HepG2 (cell line): ENCODE measurements around the gene APOL4. TPM values are rescaled to one million over a fixed set of nuclear protein-coding genes. Genes with fewer than 3 reads are reported as not detected.

Source experiments
- ATAC-seq: fragments of 200-7000 bp; cut with Tn5 transposase; 3 replicates; pipeline ENCODE4 v1.9.1; 2020; ENCODE audit warnings: mild to moderate bottlenecking, moderate library complexity
- BruUV-seq: library from RNA; stranded (reverse); fragments of 400-500 nt; replicated peaks from 2 replicates; lab custom pipeline; 2021; lab: Mats Ljungman, UMichigan
- CTCF ChIA-PET: fragments of 300-600 bp; formaldehyde crosslinking; extraction: SDS; loops from one replicate; lab custom pipeline; 2021; ENCODE audit warnings: low total read pairs, inconsistent platforms, low intra/inter-chr PET ratio; lab: Yijun Ruan, JAX
- POLR2A ChIA-PET: fragments of 350-600 bp; sonication (Branson Sonifier 250); formaldehyde crosslinking; loops from one replicate; lab custom pipeline; 2020; ENCODE audit warnings: antibody characterized with exemption, inconsistent platforms; lab: Yijun Ruan, JAX
- DNase-seq: peaks from one replicate; pipeline ENCODE4 v3.0.0-alpha.2; 2015; ENCODE audit warnings: low spot score
- FAIRE-seq: peaks from 3 replicates; lab custom pipeline; 2011; peaks lifted over from hg19 to GRCh38; lab: Jason Lieb, UNC
- H2AFZ ChIP-seq: one replicate; pipeline ENCODE4 v1.6.1; 2011; ENCODE audit warnings: low read length, inconsistent platforms
- H3K27ac ChIP-seq: fragments of 300-600 bp; 3 replicates; pipeline ENCODE4 v1.8.0; 2011; ENCODE audit warnings: mixed run types, mild to moderate bottlenecking, mixed read lengths, low read length, inconsistent platforms; ENCODE audit not compliant: insufficient read depth; ENCODE audit errors: extremely low read length
- H3K27me3 ChIP-seq, 2 experiments: fragments of 200-600 bp in 1 of 2; 2 replicates in 1 of 2; 3 replicates in 1 of 2; pipeline versions ENCODE4 v1.6.0 to v1.8.0; 2011; ENCODE audit warnings: low read length in 2 of 2, mild to moderate bottlenecking in 2 of 2, moderate library complexity in 2 of 2, inconsistent platforms in 1 of 2; ENCODE audit not compliant: insufficient read depth in 2 of 2, control insufficient read depth in 1 of 2
- H3K36me3 ChIP-seq, 2 experiments: fragments of 200-600 bp in 1 of 2; replicated peaks in 1 of 2; 2 replicates in 1 of 2; 3 replicates in 1 of 2; pipeline versions ENCODE4 v1.5.1 to v1.8.0; 2011; ENCODE audit warnings: low read length in 2 of 2, inconsistent platforms in 1 of 2; ENCODE audit not compliant: insufficient read depth in 2 of 2, control insufficient read depth in 1 of 2
- H3K4me1 ChIP-seq: 2 replicates; pipeline ENCODE4 v1.5.1; 2012; ENCODE audit warnings: low read length, inconsistent platforms; ENCODE audit not compliant: insufficient read depth
- H3K4me2 ChIP-seq: 2 replicates; pipeline ENCODE4 v1.6.0; 2011; ENCODE audit warnings: low read depth, low read length, inconsistent platforms
- H3K4me3 ChIP-seq, 3 experiments: fragments of 200-600 bp in 1 of 3; sonication (generic), shearing (Covaris generic) in 1 of 3; replicated peaks in 1 of 3; 2 replicates each; pipeline ENCODE4 v1.5.1; 2011 to 2016; ENCODE audit warnings: low read length in 3 of 3, inconsistent platforms in 2 of 3, low read depth in 2 of 3, mild to moderate bottlenecking in 2 of 3, control low read depth in 1 of 3, mixed read lengths in 1 of 3; ENCODE audit not compliant: insufficient read depth in 1 of 3
- H3K79me2 ChIP-seq: one replicate; pipeline ENCODE4 v1.6.1; 2011; ENCODE audit warnings: low read length, inconsistent platforms; ENCODE audit not compliant: insufficient read depth
- H3K9ac ChIP-seq: 2 replicates; pipeline ENCODE4 v1.6.0; 2011; ENCODE audit warnings: mild to moderate bottlenecking, low read depth, low read length, inconsistent platforms; ENCODE audit not compliant: insufficient read depth
- H3K9me3 ChIP-seq: 2 replicates; pipeline ENCODE4 v1.5.1; 2012; ENCODE audit warnings: mild to moderate bottlenecking, low read length
- H4K20me1 ChIP-seq: 2 replicates; pipeline ENCODE4 v1.6.0; 2011; ENCODE audit warnings: inconsistent platforms, mild to moderate bottlenecking, low read length, moderate library complexity; ENCODE audit not compliant: insufficient read depth
- JARID2 ChIP-seq: sonication (generic); formaldehyde crosslinking; IDR thresholded peaks from 2 replicates; pipeline ENCODE4 v1.8.1; 2023; ENCODE audit warnings: missing genetic modification reagents, inconsistent platforms; ENCODE audit not compliant: insufficient replicate concordance
- KMT2B ChIP-seq: IDR thresholded peaks from 2 replicates; pipeline ENCODE4 v1.6.1; 2016; ENCODE audit warnings: missing genetic modification reagents, missing compliant biosample characterization
- ZNF451 ChIP-seq: sonication (generic); formaldehyde crosslinking; IDR thresholded peaks from 2 replicates; pipeline ENCODE4 v1.5.0; 2020; ENCODE audit warnings: mild to moderate bottlenecking, missing genetic modification reagents
- WGBS: methylation state at CpG from one replicate; pipeline ENCODE4 v1.1.6; 2017; ENCODE audit warnings: low lambda C conversion rate; 5-methylcytosine and 5-hydroxymethylcytosine counted together
- in situ Hi-C: cut with HindIII; loops from 2 replicates; pipeline ENCODE4 v1.10.0; 2017; ENCODE audit warnings: low pct_unique_long_range_greater_than_20kb; ENCODE audit not compliant: extremely low pct_ligation_motif_present
- intact Hi-C: fragments of 100-400 bp; cut with micrococcal nuclease; formaldehyde crosslinking; loops from one replicate; pipeline ENCODE4 v1.10.0; 2022; ENCODE audit not compliant: unreplicated experiment
- polyA plus RNA-seq, 8 experiments: library from polyadenylated mRNA; depleted of rRNA in 3 of 8; stranded (reverse) in 7 of 8; unstranded in 1 of 8; fragments of >200 nt; fragmentation: Illumina TruSeq in 4 of 8; extraction: Trizol in 4 of 8; gene quantifications; 2 replicates each; pipeline versions ENCODE4 v1.2.1 to v1.2.3, GENCODE V29; 2011 to 2016; ENCODE audit warnings: low read depth in 4 of 8, missing spikeins in 1 of 8, mixed read lengths in 1 of 8; ENCODE audit not compliant: insufficient read depth in 1 of 8
- total RNA-seq, 5 experiments: library from RNA; depleted of rRNA; stranded (reverse); fragments of >200 nt; fragmentation: Illumina TruSeq; extraction: Trizol; gene quantifications; 2 replicates each; pipeline ENCODE4 v1.2.3, GENCODE V29; 2016; ENCODE audit warnings: low read depth in 1 of 5
- TF ChIP-seq, protein P1 (sequence below): sonication (generic); formaldehyde crosslinking; IDR thresholded peaks from 2 replicates; pipeline ENCODE4 v1.4.0; 2020; ENCODE audit warnings: missing genetic modification reagents, mild to moderate bottlenecking, borderline replicate concordance

The APOL4 gene
- total and polyA plus RNA-seq, 2 of the 13 experiments (the other 11 are each of a cell fraction or from before 2014, with no cell fraction given): 0.77 to 2.8 TPM

DNA sequence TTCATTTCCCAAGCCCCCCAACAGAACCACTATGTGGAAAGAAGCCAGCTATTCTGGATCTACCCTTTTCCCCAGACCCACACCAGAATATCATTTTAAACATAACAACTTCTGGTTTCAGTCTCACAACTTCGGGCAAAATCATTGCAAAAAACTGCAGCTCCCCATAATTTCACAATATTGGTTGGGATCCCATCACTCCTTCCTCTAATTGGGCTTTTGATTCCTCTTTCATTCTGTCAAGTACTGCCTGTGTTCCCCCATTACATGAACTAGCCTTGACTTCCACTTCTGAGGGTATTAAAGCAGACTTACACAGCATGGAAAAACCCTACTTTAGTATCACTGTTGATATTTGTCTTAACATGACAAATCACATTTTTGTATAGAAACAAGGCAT, 37.0 kb downstream of the APOL4 start:
- H3K27me3 ChIP-seq: peaks cover 0 to 8% of the 10 kb centered on the region in 2 experiments; a peak in 1 of 5 replicates
- H3K4me2 ChIP-seq: peak overlapping the region; percentile 26
- no peaks in the 10 kb centered on the region for H3K79me2 ChIP-seq
- H3K9ac ChIP-seq: no peak overlapping the region
- in situ Hi-C loops (no loop called here), intact Hi-C loops (no loop called here)
- no peaks in the 10 kb centered on the region for H3K9me3 ChIP-seq
- CTCF ChIA-PET: no interaction called here
- 47% methylated on average over 1 of the region's 1 CpG for WGBS
- H3K4me3 ChIP-seq: no peak overlapping the region
- no peaks in the 10 kb centered on the region for H3K36me3 ChIP-seq
- H3K27ac ChIP-seq: no peak overlapping the region
- POLR2A ChIA-PET: interaction anchor here (0.9 kb wide), 1 partner anchor 9 kb away, joined by 3 read pairs; no protein-coding TSS in a partner anchor
- ATAC-seq (no peak), FAIRE-seq (no peak), DNase-seq (no peak)
- peaks cover 34% of the 10 kb centered on the region for H3K4me1 ChIP-seq
- no TSS peak for BruUV-seq
- H2AFZ ChIP-seq: no peak overlapping the region
- TF ChIP-seq ZNF451 (CRISPR knock-in tag): no peak
- no peaks in the 10 kb centered on the region for H4K20me1 ChIP-seq

DNA sequence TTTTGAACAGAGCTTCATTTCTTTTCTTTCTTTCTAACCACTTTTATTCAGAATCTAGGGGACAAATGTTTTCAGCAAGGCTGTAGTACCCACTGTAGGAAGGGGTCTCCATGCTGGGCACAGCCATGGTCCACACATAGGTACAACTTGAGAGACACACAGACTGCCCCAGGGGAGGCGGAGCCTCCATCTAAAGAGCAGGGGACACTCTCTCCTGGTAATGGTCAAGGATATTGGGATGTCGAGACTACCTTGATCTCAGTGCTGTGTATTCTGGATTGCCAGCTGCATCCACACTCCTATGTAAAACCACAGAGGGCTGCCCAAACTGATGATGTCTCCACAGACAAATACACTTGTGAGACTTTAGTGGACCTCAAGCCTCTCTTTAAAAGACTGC, 38.1 kb downstream of the APOL4 start:
- Histone ChIP-seq H3K4me1 (peaks cover 45% of the 10 kb centered on the region), H3K9me3 (no peaks in the 10 kb centered on the region), H3K9ac (no peak overlapping the region), H3K79me2 (no peaks in the 10 kb centered on the region), H3K4me3 (no peak overlapping the region), H3K27me3 (peaks cover 0 to 8% of the 10 kb centered on the region in 2 experiments; a peak in 1 of 5 replicates), H3K27ac (no peak overlapping the region), H2AFZ (no peak overlapping the region), H4K20me1 (no peaks in the 10 kb centered on the region), H3K36me3 (no peaks in the 10 kb centered on the region), H3K4me2 (no peak overlapping the region)
- 67% methylated on average over 2 of the region's 2 CpGs for WGBS
- DNase-seq (no peak), ATAC-seq (no peak), FAIRE-seq (no peak)
- TF ChIP-seq JARID2 (CRISPR knock-in tag) (no peak), KMT2B (CRISPR knock-in tag) (no peak)
- TF ChIP-seq, protein P1, sequence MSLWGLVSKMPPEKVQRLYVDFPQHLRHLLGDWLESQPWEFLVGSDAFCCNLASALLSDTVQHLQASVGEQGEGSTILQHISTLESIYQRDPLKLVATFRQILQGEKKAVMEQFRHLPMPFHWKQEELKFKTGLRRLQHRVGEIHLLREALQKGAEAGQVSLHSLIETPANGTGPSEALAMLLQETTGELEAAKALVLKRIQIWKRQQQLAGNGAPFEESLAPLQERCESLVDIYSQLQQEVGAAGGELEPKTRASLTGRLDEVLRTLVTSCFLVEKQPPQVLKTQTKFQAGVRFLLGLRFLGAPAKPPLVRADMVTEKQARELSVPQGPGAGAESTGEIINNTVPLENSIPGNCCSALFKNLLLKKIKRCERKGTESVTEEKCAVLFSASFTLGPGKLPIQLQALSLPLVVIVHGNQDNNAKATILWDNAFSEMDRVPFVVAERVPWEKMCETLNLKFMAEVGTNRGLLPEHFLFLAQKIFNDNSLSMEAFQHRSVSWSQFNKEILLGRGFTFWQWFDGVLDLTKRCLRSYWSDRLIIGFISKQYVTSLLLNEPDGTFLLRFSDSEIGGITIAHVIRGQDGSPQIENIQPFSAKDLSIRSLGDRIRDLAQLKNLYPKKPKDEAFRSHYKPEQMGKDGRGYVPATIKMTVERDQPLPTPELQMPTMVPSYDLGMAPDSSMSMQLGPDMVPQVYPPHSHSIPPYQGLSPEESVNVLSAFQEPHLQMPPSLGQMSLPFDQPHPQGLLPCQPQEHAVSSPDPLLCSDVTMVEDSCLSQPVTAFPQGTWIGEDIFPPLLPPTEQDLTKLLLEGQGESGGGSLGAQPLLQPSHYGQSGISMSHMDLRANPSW: no peak
- intact Hi-C loops: no loop called here
- no TSS peak for BruUV-seq
- ChIA-PET POLR2A (interaction anchor here (0.9 kb wide), 1 partner anchor 8 kb away, joined by 3 read pairs; no protein-coding TSS in a partner anchor), CTCF (no interaction called here)
- in situ Hi-C loops: no loop called here
